BLaER1 (cell line): ENCODE measurements around the gene ZNF536.

ENCODE experiments used
- H3K27ac ChIP-seq: shearing (Covaris generic); formaldehyde crosslinking; 2 replicates; pipeline ENCODE4 v1.8.1; 2022
- H3K27me3 ChIP-seq: shearing (Covaris generic); formaldehyde crosslinking; 2 replicates; pipeline ENCODE4 v1.8.1; 2022
- H3K36me3 ChIP-seq: shearing (Covaris generic); formaldehyde crosslinking; 2 replicates; pipeline ENCODE4 v1.8.1; 2022
- H3K4me1 ChIP-seq: shearing (Covaris generic); formaldehyde crosslinking; 2 replicates; pipeline ENCODE4 v1.8.1; 2022
- H3K4me2 ChIP-seq: shearing (Covaris generic); formaldehyde crosslinking; 2 replicates; pipeline ENCODE4 v1.8.1; 2022
- H3K4me3 ChIP-seq: shearing (Covaris generic); formaldehyde crosslinking; 2 replicates; pipeline ENCODE4 v1.8.1; 2022
- H3K9ac ChIP-seq: shearing (Covaris generic); formaldehyde crosslinking; 2 replicates; pipeline ENCODE4 v1.8.1; 2022
- H3K9me3 ChIP-seq: shearing (Covaris generic); formaldehyde crosslinking; 2 replicates; pipeline ENCODE4 v1.8.1; 2022
- H4K20me1 ChIP-seq: shearing (Covaris generic); formaldehyde crosslinking; 2 replicates; pipeline ENCODE4 v1.8.1; 2022
- Cebpa-rat ChIP-seq: shearing (Covaris generic); IDR thresholded peaks from 2 replicates; pipeline ENCODE4 v1.8.1; 2022

ZNF536 gene

DNA sequence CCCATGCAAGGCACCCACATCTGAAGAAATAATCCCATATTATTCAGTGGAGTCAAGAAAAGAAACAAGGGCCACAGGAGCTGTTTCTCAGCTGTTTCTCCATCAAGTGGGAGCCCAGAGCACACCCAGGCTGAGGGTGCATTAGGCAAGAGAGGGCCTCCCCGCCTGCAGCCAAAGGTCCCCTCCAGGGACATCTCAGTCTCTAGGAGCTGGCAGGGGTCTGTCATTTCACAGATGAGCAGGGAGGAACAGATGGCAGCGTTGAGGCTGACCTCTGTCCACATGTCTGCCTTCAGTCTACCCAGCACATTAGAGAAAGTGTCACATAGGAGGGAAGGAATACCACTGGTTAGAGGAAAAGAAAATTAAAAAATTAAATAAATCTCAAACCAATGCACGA lies 157.7 kb downstream of the ZNF536 start:
- H3K9me3 ChIP-seq: no peaks in the 10 kb centered on the region

DNA sequence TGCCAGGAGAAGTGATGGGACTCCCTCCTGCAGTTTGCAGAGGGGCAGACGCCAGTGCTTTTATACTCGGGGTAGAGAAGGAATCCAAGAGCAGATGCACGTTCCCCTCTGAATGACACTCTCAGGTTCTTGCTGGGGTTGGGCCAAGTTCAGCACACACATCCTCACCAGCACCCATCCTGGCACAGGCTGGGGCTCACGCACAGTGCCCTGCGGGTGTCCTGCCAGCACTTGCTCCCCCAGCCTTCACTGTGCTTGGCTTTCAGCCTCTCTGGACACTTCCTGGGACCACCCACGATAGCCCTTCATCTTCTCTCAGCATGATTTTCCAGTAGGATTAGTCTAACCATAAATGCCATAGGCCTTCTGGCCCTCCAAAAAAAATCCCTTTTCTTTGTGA lies 158.6 kb downstream of the ZNF536 start:
- no peaks in the 10 kb centered on the region for H3K27me3 ChIP-seq
- H3K9me3 ChIP-seq: no peaks in the 10 kb centered on the region
- H3K27ac ChIP-seq: no peak overlapping the region
- no peak overlapping the region for H3K4me2 ChIP-seq
- H4K20me1 ChIP-seq: no peaks in the 10 kb centered on the region
- no peaks in the 10 kb centered on the region for H3K4me1 ChIP-seq
- H3K9ac ChIP-seq: no peak overlapping the region
- no peak overlapping the region for H3K4me3 ChIP-seq
- no peaks in the 10 kb centered on the region for H3K36me3 ChIP-seq
- TF ChIP-seq Cebpa-rat: no peak

More for the DNA sequence above, 157.7 kb downstream of the ZNF536 start:
- Histone ChIP-seq H3K9ac (no peak overlapping the region), H3K4me3 (no peak overlapping the region), H3K27ac (no peak overlapping the region), H3K27me3 (no peaks in the 10 kb centered on the region), H4K20me1 (no peaks in the 10 kb centered on the region), H3K36me3 (no peaks in the 10 kb centered on the region), H3K4me2 (no peak overlapping the region), H3K4me1 (no peaks in the 10 kb centered on the region)
- TF ChIP-seq Cebpa-rat: no peak

GRCh38 chr19:30535011-30535410 lies 162.8 kb downstream of the ZNF536 start:
- no peaks in the 10 kb centered on the region for H3K27me3 ChIP-seq
- H3K4me3 ChIP-seq: no peak overlapping the region
- H3K36me3 ChIP-seq: no peaks in the 10 kb centered on the region
- H4K20me1 ChIP-seq: no peaks in the 10 kb centered on the region
- no peak overlapping the region for H3K9ac ChIP-seq
- no peaks in the 10 kb centered on the region; the same call in 1 of the 2 replicates for H3K4me1 ChIP-seq
- no peak overlapping the region for H3K27ac ChIP-seq
- H3K9me3 ChIP-seq: no peaks in the 10 kb centered on the region
- TF ChIP-seq Cebpa-rat: no peak
- H3K4me2 ChIP-seq: no peak overlapping the region

DNA sequence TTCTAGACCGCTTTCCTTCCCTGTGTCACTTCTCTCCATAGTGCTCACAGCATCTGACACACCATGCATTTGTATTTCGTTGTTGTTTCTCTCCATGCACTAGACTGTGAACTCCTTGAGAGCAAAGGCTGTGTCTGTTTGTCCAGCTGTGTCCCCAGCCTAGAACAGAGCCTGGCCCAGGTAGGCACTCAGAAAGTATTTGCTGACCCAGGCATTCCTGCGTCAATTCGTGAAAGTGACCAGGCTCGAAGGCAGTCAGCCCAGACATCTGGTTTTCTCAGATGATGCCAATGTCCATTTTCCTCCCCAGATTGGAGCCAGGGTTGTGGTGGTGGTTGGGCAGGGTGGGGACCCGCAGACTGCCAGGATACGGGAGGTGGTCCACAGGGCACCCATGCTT lies 164.8 kb downstream of the ZNF536 start:
- TF ChIP-seq Cebpa-rat: no peak
- no peaks in the 10 kb centered on the region for H3K27me3 ChIP-seq
- no peak overlapping the region for H3K27ac ChIP-seq
- no peaks in the 10 kb centered on the region for H4K20me1 ChIP-seq
- no peaks in the 10 kb centered on the region for H3K36me3 ChIP-seq
- H3K4me1 ChIP-seq: peaks cover 12% of the 10 kb centered on the region
- H3K4me2 ChIP-seq: no peak overlapping the region
- H3K9ac ChIP-seq: no peak overlapping the region
- H3K9me3 ChIP-seq: no peaks in the 10 kb centered on the region
- no peak overlapping the region for H3K4me3 ChIP-seq

DNA sequence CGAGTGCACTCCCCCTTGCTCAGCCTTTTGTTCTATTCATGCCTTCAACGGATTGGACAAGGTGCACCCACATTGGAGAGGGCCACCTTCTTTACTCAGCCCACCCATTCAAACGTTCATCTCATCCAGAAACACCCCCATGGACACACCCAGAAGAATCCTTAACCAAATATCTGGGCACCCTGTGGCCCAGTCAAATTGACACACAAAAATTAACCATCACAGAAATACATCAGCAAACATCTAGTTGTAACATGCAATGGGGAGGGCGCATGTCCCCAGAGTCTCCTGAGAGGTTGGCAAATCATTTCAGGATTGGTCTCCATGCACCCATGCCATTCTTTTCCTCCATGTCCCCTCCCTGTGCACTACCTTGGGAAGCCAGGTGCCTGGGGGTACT lies 167.1 kb downstream of the ZNF536 start:
- Histone ChIP-seq H3K4me1 (peaks cover 12% of the 10 kb centered on the region), H3K27ac (no peak overlapping the region), H3K4me2 (no peak overlapping the region), H3K9me3 (no peaks in the 10 kb centered on the region), H4K20me1 (no peaks in the 10 kb centered on the region), H3K9ac (no peak overlapping the region), H3K4me3 (no peak overlapping the region), H3K27me3 (no peaks in the 10 kb centered on the region), H3K36me3 (no peaks in the 10 kb centered on the region)
- no peak for TF ChIP-seq Cebpa-rat

DNA sequence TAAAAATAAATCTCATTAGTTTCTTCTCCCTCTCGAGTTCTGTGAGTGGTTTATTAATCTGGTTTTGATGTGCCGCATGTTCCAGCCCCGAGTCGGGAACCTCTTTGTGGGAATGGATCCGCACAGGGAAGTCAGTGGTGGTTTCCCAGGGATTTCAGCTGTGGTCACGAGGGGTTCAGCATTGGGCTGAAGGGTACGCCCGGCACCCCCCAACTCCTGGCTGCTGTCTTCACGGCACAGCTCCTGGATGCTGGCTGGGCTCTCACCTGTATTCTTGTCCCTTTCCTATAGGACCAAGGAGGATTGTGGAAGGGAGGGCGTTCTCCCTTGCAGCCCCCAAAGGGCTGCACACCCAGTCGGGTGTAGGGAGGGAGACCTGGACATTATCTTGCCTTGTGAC lies 167.8 kb downstream of the ZNF536 start:
- Histone ChIP-seq H3K4me3 (no peak overlapping the region), H3K27me3 (no peaks in the 10 kb centered on the region), H4K20me1 (no peaks in the 10 kb centered on the region), H3K27ac (no peak overlapping the region), H3K9ac (no peak overlapping the region), H3K4me2 (no peak overlapping the region), H3K4me1 (peaks cover 12% of the 10 kb centered on the region), H3K9me3 (no peaks in the 10 kb centered on the region), H3K36me3 (no peaks in the 10 kb centered on the region)
- TF ChIP-seq Cebpa-rat: no peak

GRCh38 chr19:30540761-30541160 lies 168.6 kb downstream of the ZNF536 start:
- no peaks in the 10 kb centered on the region for H3K27me3 ChIP-seq
- H3K36me3 ChIP-seq: no peaks in the 10 kb centered on the region
- no peak overlapping the region for H3K4me3 ChIP-seq
- no peak overlapping the region for H3K27ac ChIP-seq
- H3K9ac ChIP-seq: no peak overlapping the region
- H3K4me1 ChIP-seq: peaks cover 12% of the 10 kb centered on the region
- no peak for TF ChIP-seq Cebpa-rat
- H4K20me1 ChIP-seq: no peaks in the 10 kb centered on the region
- H3K4me2 ChIP-seq: peak overlapping the region; percentile 62
- no peaks in the 10 kb centered on the region for H3K9me3 ChIP-seq

GRCh38 chr19:30541575-30541974 lies 169.4 kb downstream of the ZNF536 start:
- H3K4me1 ChIP-seq: peaks cover 12% of the 10 kb centered on the region
- no peaks in the 10 kb centered on the region for H4K20me1 ChIP-seq
- no peaks in the 10 kb centered on the region for H3K36me3 ChIP-seq
- TF ChIP-seq Cebpa-rat: no peak
- no peak overlapping the region for H3K27ac ChIP-seq
- H3K4me3 ChIP-seq: no peak overlapping the region
- no peaks in the 10 kb centered on the region for H3K9me3 ChIP-seq
- no peak overlapping the region for H3K9ac ChIP-seq
- no peaks in the 10 kb centered on the region for H3K27me3 ChIP-seq
- no peak overlapping the region for H3K4me2 ChIP-seq

- Histone ChIP-seq H3K4me2 (no peak overlapping the region), H3K9me3 (no peaks in the 10 kb centered on the region), H3K27me3 (no peaks in the 10 kb centered on the region), H3K27ac (no peak overlapping the region), H4K20me1 (no peaks in the 10 kb centered on the region), H3K4me1 (peaks cover 12% of the 10 kb centered on the region), H3K36me3 (no peaks in the 10 kb centered on the region), H3K9ac (no peak overlapping the region), H3K4me3 (no peak overlapping the region)
- no peak for TF ChIP-seq Cebpa-rat
Measured at GRCh38 chr19:30543243-30543945, 171.2 kb downstream of the ZNF536 start.

GRCh38 chr19:30545752-30546151 lies 173.6 kb downstream of the ZNF536 start:
- H4K20me1 ChIP-seq: no peaks in the 10 kb centered on the region
- no peaks in the 10 kb centered on the region for H3K36me3 ChIP-seq
- no peak overlapping the region for H3K4me2 ChIP-seq
- H3K4me1 ChIP-seq: peaks cover 12% of the 10 kb centered on the region
- no peak overlapping the region for H3K27ac ChIP-seq
- no peak for TF ChIP-seq Cebpa-rat
- no peaks in the 10 kb centered on the region; the same call in 1 of the 2 replicates for H3K9me3 ChIP-seq
- no peaks in the 10 kb centered on the region for H3K27me3 ChIP-seq
- no peak overlapping the region for H3K4me3 ChIP-seq
- H3K9ac ChIP-seq: no peak overlapping the region

DNA sequence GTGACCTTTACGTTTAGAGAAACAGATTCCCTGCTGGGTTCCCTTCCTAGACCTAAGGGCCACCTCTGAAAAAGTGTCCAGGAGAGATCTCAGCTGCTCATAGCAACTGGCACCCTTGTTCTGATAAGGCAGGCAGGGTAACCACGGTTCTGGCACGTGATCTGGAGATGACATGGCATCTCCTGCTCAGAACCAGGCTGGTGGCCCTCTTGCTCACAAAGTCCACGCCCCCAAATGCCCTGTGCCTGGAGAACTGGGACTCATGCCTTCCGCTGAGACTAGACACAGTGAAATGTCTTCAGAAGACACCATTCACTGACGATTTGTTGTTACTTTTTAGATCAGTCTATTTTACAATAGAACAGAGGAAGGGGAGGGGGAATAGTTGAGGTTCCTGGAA lies 174.1 kb downstream of the ZNF536 start:
- TF ChIP-seq Cebpa-rat: no peak
- H3K9ac ChIP-seq: no peak overlapping the region
- H3K4me1 ChIP-seq: peaks cover 12% of the 10 kb centered on the region
- no peaks in the 10 kb centered on the region; the same call in 1 of the 2 replicates for H3K9me3 ChIP-seq
- no peaks in the 10 kb centered on the region for H4K20me1 ChIP-seq
- H3K4me2 ChIP-seq: no peak overlapping the region
- no peak overlapping the region for H3K4me3 ChIP-seq
- H3K27ac ChIP-seq: no peak overlapping the region
- H3K36me3 ChIP-seq: no peaks in the 10 kb centered on the region
- no peaks in the 10 kb centered on the region for H3K27me3 ChIP-seq
